Measurements from ENCODE around the gene CLEC10A. TPM values are rescaled to one million over a fixed set of nuclear protein-coding genes. Genes with fewer than 3 reads are reported as not detected.

CLEC10A gene
- polyA plus RNA-seq, 4 donors: 0.45 to 14.6 (median 10.0) TPM

- FAIRE-seq (no peak), DNase-seq (peak in 1 of 2 donors; percentile 52)
- Histone ChIP-seq H3K36me3 (ENCODE audit: control insufficient read depth in 3 of 3, insufficient read depth in 2 of 3, low read depth in 1 of 3, low read length in 3 of 3) (no peaks in the 10 kb centered on the region), H3K9me3 (ENCODE audit: control insufficient read depth in 2 of 2, insufficient read depth in 1 of 2, low read depth in 1 of 2, low read length in 1 of 2) (no peaks in the 10 kb centered on the region), H3K27ac (ENCODE audit: low read depth in 1 of 3, low read length in 2 of 3) (peak within 1 kb of the TSS in 1 of 3 donors; percentile 20), H3K4me1 (ENCODE audit: control insufficient read depth in 3 of 3, insufficient read depth in 2 of 3, low read depth in 1 of 3, low read length in 2 of 3) (peaks cover 8 to 51% (median 9%) of the 10 kb centered on the region in 3 donors), H3K27me3 (ENCODE audit: control insufficient read depth in 3 of 3, insufficient read depth in 3 of 3, low read length in 3 of 3) (peaks cover 0 to 41% (median 0%) of the 10 kb centered on the region in 3 donors), H3K4me3 (ENCODE audit: low read depth in 1 of 3, low read length in 3 of 3) (peak within 1 kb of the TSS; percentile 18 to 33 (median 30))
- 2 to 5% (median 2%) methylated on average over 39 to 58 of the region's 58 CpGs for WGBS, 3 donors
These were observed 36.4 kb downstream of the CLEC10A start, which contains the start of gene SLC16A11 for GRCh38 chr17:7043497-7044198. Gene SLC16A11 (minus strand): TSS chr17:7044092. CDS start chr17:7043513, 579 bp downstream.

DNA sequence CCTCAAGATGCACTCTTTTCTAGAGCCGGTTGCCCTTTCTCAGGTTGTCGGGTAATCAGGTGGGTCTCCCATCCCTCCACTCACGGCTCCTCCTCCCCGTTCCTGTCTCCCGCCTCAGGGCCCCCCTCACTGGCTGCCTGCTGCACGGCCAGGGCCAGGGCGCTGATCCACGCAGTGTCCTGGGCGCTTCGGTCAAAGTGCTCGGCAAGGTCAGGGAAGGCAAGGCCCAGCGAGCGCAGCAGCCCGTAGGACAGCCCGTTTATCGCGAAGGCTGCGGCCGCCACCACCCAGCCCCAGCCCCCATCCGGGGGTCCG, 36.9 kb downstream of the CLEC10A start:
- FAIRE-seq: no peak
- Histone ChIP-seq H3K27me3 (ENCODE audit: control insufficient read depth in 3 of 3, insufficient read depth in 3 of 3, low read length in 3 of 3) (peaks cover 0 to 41% (median 0%) of the 10 kb centered on the region in 3 donors), H3K4me1 (ENCODE audit: control insufficient read depth in 3 of 3, insufficient read depth in 2 of 3, low read depth in 1 of 3, low read length in 2 of 3) (peaks cover 8 to 56% (median 11%) of the 10 kb centered on the region in 3 donors)

GRCh38 chr17:7042501-7043181, 37.4 kb downstream of the CLEC10A start:
- DNase-seq: peak in 1 of 2 donors; percentile 49
- Histone ChIP-seq H3K36me3 (ENCODE audit: control insufficient read depth in 3 of 3, insufficient read depth in 2 of 3, low read depth in 1 of 3, low read length in 3 of 3) (no peaks in the 10 kb centered on the region), H3K27ac (ENCODE audit: low read depth in 1 of 3, low read length in 2 of 3) (no peak overlapping the region), H3K27me3 (ENCODE audit: control insufficient read depth in 3 of 3, insufficient read depth in 3 of 3, low read length in 3 of 3) (peaks cover 0 to 41% (median 0%) of the 10 kb centered on the region in 3 donors), H3K4me3 (ENCODE audit: low read depth in 1 of 3, low read length in 3 of 3) (peak overlapping the region in 2 of 3 donors; percentile 4 to 33), H3K4me1 (ENCODE audit: control insufficient read depth in 3 of 3, insufficient read depth in 2 of 3, low read depth in 1 of 3, low read length in 2 of 3) (peaks cover 8 to 58% (median 11%) of the 10 kb centered on the region in 3 donors), H3K9me3 (ENCODE audit: control insufficient read depth in 2 of 2, insufficient read depth in 1 of 2, low read depth in 1 of 2, low read length in 1 of 2) (no peaks in the 10 kb centered on the region)
- WGBS, 3 donors: 6 to 10% (median 9%) methylated on average over 41 to 53 of the region's 53 CpGs
- no peak for FAIRE-seq

More for the DNA sequence above, 36.9 kb downstream of the CLEC10A start:
- Histone ChIP-seq H3K27ac (ENCODE audit: low read depth in 1 of 3, low read length in 2 of 3) (no peak overlapping the region), H3K9me3 (ENCODE audit: control insufficient read depth in 2 of 2, insufficient read depth in 1 of 2, low read depth in 1 of 2, low read length in 1 of 2) (no peaks in the 10 kb centered on the region), H3K4me3 (ENCODE audit: low read depth in 1 of 3, low read length in 3 of 3) (peak overlapping the region; percentile 18 to 33 (median 30)), H3K36me3 (ENCODE audit: control insufficient read depth in 3 of 3, insufficient read depth in 2 of 3, low read depth in 1 of 3, low read length in 3 of 3) (no peaks in the 10 kb centered on the region)
- no peak for DNase-seq
- 2 to 4% (median 4%) methylated on average over 19 to 21 of the region's 21 CpGs for WGBS, 3 donors

- FAIRE-seq: no peak
- Histone ChIP-seq H3K4me1 (ENCODE audit: control insufficient read depth in 3 of 3, insufficient read depth in 2 of 3, low read depth in 1 of 3, low read length in 2 of 3) (peaks cover 8 to 57% (median 11%) of the 10 kb centered on the region in 3 donors), H3K4me3 (ENCODE audit: low read depth in 1 of 3, low read length in 3 of 3) (peak overlapping the region in 2 of 3 donors; percentile 4 to 33)
These were observed 38.2 kb downstream of the CLEC10A start for GRCh38 chr17:7041607-7042500.

DNA sequence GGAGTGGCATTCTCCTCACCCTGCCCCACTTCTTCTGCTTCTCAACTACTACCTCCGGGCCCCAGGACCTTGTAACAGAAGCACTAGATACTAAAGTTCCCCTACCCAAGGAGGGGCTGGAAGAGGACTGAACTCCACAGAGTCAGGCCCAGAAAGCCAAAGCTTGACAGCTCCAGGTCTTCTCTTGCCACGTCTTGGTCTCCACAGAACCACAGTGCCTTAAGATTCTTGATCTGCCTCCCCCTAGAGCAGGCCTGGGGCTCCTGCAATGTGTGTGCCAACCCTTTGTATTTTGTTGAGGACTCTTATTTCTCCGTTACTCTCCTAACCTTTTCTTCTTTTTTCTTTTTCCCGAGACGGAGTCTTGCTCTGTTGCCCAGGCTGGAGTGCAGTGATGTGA, 40.2 kb downstream of the CLEC10A start:
- no peak overlapping the region for H3K27ac ChIP-seq (ENCODE audit: low read depth in 1 of 3, low read length in 2 of 3)
- DNase-seq: no peak

More at GRCh38 chr17:7041607-7042500, 38.2 kb downstream of the CLEC10A start:
- Histone ChIP-seq H3K27ac (ENCODE audit: low read depth in 1 of 3, low read length in 2 of 3) (no peak overlapping the region), H3K27me3 (ENCODE audit: control insufficient read depth in 3 of 3, insufficient read depth in 3 of 3, low read length in 3 of 3) (peaks cover 0 to 41% (median 0%) of the 10 kb centered on the region in 3 donors), H3K9me3 (ENCODE audit: control insufficient read depth in 2 of 2, insufficient read depth in 1 of 2, low read depth in 1 of 2, low read length in 1 of 2) (no peaks in the 10 kb centered on the region), H3K36me3 (ENCODE audit: control insufficient read depth in 3 of 3, insufficient read depth in 2 of 3, low read depth in 1 of 3, low read length in 3 of 3) (no peaks in the 10 kb centered on the region)
- DNase-seq: no peak
- 34 to 44% (median 38%) methylated on average over 41 to 43 of the region's 43 CpGs for WGBS, 3 donors

DNA sequence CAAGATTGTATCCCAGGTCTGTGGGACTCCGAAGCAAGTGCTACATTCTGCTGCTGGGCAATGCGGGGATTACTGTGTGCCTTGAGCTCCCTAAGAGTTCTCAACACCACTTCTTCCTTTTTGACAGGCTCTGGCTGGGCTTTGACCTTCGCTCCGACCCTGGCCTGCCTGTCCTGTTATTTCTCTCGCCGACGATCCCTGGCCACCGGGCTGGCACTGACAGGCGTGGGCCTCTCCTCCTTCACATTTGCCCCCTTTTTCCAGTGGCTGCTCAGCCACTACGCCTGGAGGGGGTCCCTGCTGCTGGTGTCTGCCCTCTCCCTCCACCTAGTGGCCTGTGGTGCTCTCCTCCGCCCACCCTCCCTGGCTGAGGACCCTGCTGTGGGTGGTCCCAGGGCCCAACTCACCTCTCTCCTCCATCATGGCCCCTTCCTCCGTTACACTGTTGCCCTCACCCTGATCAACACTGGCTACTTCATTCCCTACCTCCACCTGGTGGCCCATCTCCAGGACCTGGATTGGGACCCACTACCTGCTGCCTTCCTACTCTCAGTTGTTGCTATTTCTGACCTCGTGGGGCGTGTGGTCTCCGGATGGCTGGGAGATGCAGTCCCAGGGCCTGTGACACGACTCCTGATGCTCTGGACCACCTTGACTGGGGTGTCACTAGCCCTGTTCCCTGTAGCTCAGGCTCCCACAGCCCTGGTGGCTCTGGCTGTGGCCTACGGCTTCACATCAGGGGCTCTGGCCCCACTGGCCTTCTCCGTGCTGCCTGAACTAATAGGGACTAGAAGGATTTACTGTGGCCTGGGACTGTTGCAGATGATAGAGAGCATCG, 41.8 kb downstream of the CLEC10A start:
- 46 to 75% (median 62%) methylated on average over 19 of the region's 19 CpGs for WGBS, 3 donors
- FAIRE-seq (no peak), DNase-seq (peak in 1 of 2 donors; percentile 67)
- Histone ChIP-seq H3K4me3 (ENCODE audit: low read depth in 1 of 3, low read length in 3 of 3) (no peak overlapping the region), H3K36me3 (ENCODE audit: control insufficient read depth in 3 of 3, insufficient read depth in 2 of 3, low read depth in 1 of 3, low read length in 3 of 3) (no peaks in the 10 kb centered on the region), H3K4me1 (ENCODE audit: control insufficient read depth in 3 of 3, insufficient read depth in 2 of 3, low read depth in 1 of 3, low read length in 2 of 3) (peaks cover 8 to 44% (median 8%) of the 10 kb centered on the region in 3 donors), H3K27me3 (ENCODE audit: control insufficient read depth in 3 of 3, insufficient read depth in 3 of 3, low read length in 3 of 3) (peaks cover 0 to 19% (median 0%) of the 10 kb centered on the region in 3 donors), H3K9me3 (ENCODE audit: control insufficient read depth in 2 of 2, insufficient read depth in 1 of 2, low read depth in 1 of 2, low read length in 1 of 2) (no peaks in the 10 kb centered on the region), H3K27ac (ENCODE audit: low read depth in 1 of 3, low read length in 2 of 3) (peak overlapping the region in 2 of 3 donors; percentile 38 to 40)

More for the DNA sequence above, 40.2 kb downstream of the CLEC10A start:
- 86 to 92% (median 88%) methylated on average over 5 of the region's 5 CpGs for WGBS, 3 donors
- Histone ChIP-seq H3K36me3 (ENCODE audit: control insufficient read depth in 3 of 3, insufficient read depth in 2 of 3, low read depth in 1 of 3, low read length in 3 of 3) (no peaks in the 10 kb centered on the region), H3K4me1 (ENCODE audit: control insufficient read depth in 3 of 3, insufficient read depth in 2 of 3, low read depth in 1 of 3, low read length in 2 of 3) (peaks cover 8 to 52% (median 11%) of the 10 kb centered on the region in 3 donors), H3K27me3 (ENCODE audit: control insufficient read depth in 3 of 3, insufficient read depth in 3 of 3, low read length in 3 of 3) (peaks cover 0 to 35% (median 0%) of the 10 kb centered on the region in 3 donors), H3K4me3 (ENCODE audit: low read depth in 1 of 3, low read length in 3 of 3) (no peak overlapping the region), H3K9me3 (ENCODE audit: control insufficient read depth in 2 of 2, insufficient read depth in 1 of 2, low read depth in 1 of 2, low read length in 1 of 2) (no peaks in the 10 kb centered on the region)
- no peak for FAIRE-seq

DNA sequence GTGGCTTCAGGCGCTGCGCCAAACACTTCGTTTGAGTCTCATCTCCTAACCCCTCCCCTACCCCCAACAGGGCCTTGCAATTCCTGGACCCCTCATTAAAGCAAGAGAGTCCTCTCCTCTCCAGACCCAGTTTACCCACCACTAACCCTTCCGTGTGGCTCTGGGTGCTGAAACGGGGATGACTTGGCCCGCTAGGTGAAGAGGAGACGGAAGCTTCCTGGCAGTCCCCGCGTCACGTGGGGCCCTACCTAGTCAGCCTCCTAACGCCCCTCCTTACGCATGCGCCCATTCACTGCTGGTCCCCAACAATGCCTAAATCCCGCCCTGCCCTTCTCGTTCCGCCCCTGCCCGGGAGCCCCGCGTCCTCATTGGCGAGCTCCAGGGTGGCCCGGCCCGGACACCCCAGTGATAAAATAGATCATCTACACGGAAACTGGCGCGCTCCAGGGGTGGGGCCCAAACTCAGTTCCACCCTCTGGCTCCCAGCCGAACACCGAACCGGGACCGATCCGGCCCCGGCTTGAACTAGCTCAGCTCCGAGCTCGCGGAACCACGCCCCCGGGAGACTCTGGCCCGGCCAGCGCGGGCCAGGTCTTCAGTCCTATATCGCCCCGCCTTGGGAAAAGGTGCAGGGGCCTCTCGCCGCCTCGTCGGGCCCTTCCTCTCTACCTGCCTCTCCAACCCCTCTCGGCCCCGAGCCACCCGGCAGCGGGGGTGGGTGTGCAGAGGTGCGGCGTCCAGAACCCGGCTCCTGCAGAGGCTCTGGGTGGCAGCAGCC, 44.3 kb downstream of the CLEC10A start, which contains the start of gene SLC16A13:
SLC16A13 (plus strand) TSS at position 425 of the 778 bp plus-strand sequence. CDS start 368 bp downstream, outside the sequence.
- H3K4me1 ChIP-seq (ENCODE audit: control insufficient read depth in 3 of 3, insufficient read depth in 2 of 3, low read depth in 1 of 3, low read length in 2 of 3): peaks cover 0 to 33% (median 6%) of the 10 kb centered on the region in 3 donors
- H3K27ac ChIP-seq (ENCODE audit: low read depth in 1 of 3, low read length in 2 of 3): peak within 1 kb of the TSS; percentile 90 to 98 (median 93)
- no peaks in the 10 kb centered on the region for H3K36me3 ChIP-seq (ENCODE audit: control insufficient read depth in 3 of 3, insufficient read depth in 2 of 3, low read depth in 1 of 3, low read length in 3 of 3)
- peak; percentile 99 to 100 for DNase-seq
- no peaks in the 10 kb centered on the region for H3K9me3 ChIP-seq (ENCODE audit: control insufficient read depth in 2 of 2, insufficient read depth in 1 of 2, low read depth in 1 of 2, low read length in 1 of 2)
- H3K27me3 ChIP-seq (ENCODE audit: control insufficient read depth in 3 of 3, insufficient read depth in 3 of 3, low read length in 3 of 3): no peaks in the 10 kb centered on the region
- WGBS, 3 donors: 0 to 1% (median 1%) methylated on average over 52 of the region's 52 CpGs
- peak within 1 kb of the TSS; percentile 77 to 80 (median 77) for H3K4me3 ChIP-seq (ENCODE audit: low read depth in 1 of 3, low read length in 3 of 3)
- FAIRE-seq: no peak
